HepG2 (cell line): Measurements from ENCODE around the gene CBLB. TPM values are rescaled to one million over a fixed set of nuclear protein-coding genes. Genes with fewer than 3 reads are reported as not detected.
A peak's percentile ranks its signal among the peaks of the same experiment; 100 is the strongest.

ENCODE experiments used
- ATAC-seq: fragments of 200-7000 bp; cut with Tn5 transposase; 3 replicates; pipeline ENCODE4 v1.9.1; 2020; ENCODE audit warnings: mild to moderate bottlenecking, moderate library complexity
- BruUV-seq: library from RNA; stranded (reverse); fragments of 400-500 nt; replicated peaks from 2 replicates; lab custom pipeline; 2021; lab: Mats Ljungman, UMichigan
- CTCF ChIA-PET: fragments of 300-600 bp; formaldehyde crosslinking; extraction: SDS; loops from one replicate; lab custom pipeline; 2021; ENCODE audit warnings: low total read pairs, inconsistent platforms, low intra/inter-chr PET ratio; lab: Yijun Ruan, JAX
- POLR2A ChIA-PET: fragments of 350-600 bp; sonication (Branson Sonifier 250); formaldehyde crosslinking; loops from one replicate; lab custom pipeline; 2020; ENCODE audit warnings: antibody characterized with exemption, inconsistent platforms; lab: Yijun Ruan, JAX
- DNase-seq: peaks from one replicate; pipeline ENCODE4 v3.0.0-alpha.2; 2015; ENCODE audit warnings: low spot score
- FAIRE-seq: peaks from 3 replicates; lab custom pipeline; 2011; peaks lifted over from hg19 to GRCh38; lab: Jason Lieb, UNC
- H2AFZ ChIP-seq: one replicate; pipeline ENCODE4 v1.6.1; 2011; ENCODE audit warnings: low read length, inconsistent platforms
- H3K27ac ChIP-seq: fragments of 300-600 bp; 3 replicates; pipeline ENCODE4 v1.8.0; 2011; ENCODE audit warnings: mixed run types, mild to moderate bottlenecking, mixed read lengths, low read length, inconsistent platforms; ENCODE audit not compliant: insufficient read depth; ENCODE audit errors: extremely low read length
- H3K27me3 ChIP-seq, 2 experiments: fragments of 200-600 bp in 1 of 2; 2 replicates in 1 of 2; 3 replicates in 1 of 2; pipeline versions ENCODE4 v1.6.0 to v1.8.0; 2011; ENCODE audit warnings: low read length in 2 of 2, mild to moderate bottlenecking in 2 of 2, moderate library complexity in 2 of 2, inconsistent platforms in 1 of 2; ENCODE audit not compliant: insufficient read depth in 2 of 2, control insufficient read depth in 1 of 2
- H3K36me3 ChIP-seq, 2 experiments: fragments of 200-600 bp in 1 of 2; replicated peaks in 1 of 2; 2 replicates in 1 of 2; 3 replicates in 1 of 2; pipeline versions ENCODE4 v1.5.1 to v1.8.0; 2011; ENCODE audit warnings: low read length in 2 of 2, inconsistent platforms in 1 of 2; ENCODE audit not compliant: insufficient read depth in 2 of 2, control insufficient read depth in 1 of 2
- H3K4me1 ChIP-seq: 2 replicates; pipeline ENCODE4 v1.5.1; 2012; ENCODE audit warnings: low read length, inconsistent platforms; ENCODE audit not compliant: insufficient read depth
- H3K4me2 ChIP-seq: 2 replicates; pipeline ENCODE4 v1.6.0; 2011; ENCODE audit warnings: low read depth, low read length, inconsistent platforms
- H3K4me3 ChIP-seq, 3 experiments: fragments of 200-600 bp in 1 of 3; sonication (generic), shearing (Covaris generic) in 1 of 3; replicated peaks in 1 of 3; 2 replicates each; pipeline ENCODE4 v1.5.1; 2011 to 2016; ENCODE audit warnings: low read length in 3 of 3, inconsistent platforms in 2 of 3, low read depth in 2 of 3, mild to moderate bottlenecking in 2 of 3, control low read depth in 1 of 3, mixed read lengths in 1 of 3; ENCODE audit not compliant: insufficient read depth in 1 of 3
- H3K79me2 ChIP-seq: one replicate; pipeline ENCODE4 v1.6.1; 2011; ENCODE audit warnings: low read length, inconsistent platforms; ENCODE audit not compliant: insufficient read depth
- H3K9ac ChIP-seq: 2 replicates; pipeline ENCODE4 v1.6.0; 2011; ENCODE audit warnings: mild to moderate bottlenecking, low read depth, low read length, inconsistent platforms; ENCODE audit not compliant: insufficient read depth
- H3K9me3 ChIP-seq: 2 replicates; pipeline ENCODE4 v1.5.1; 2012; ENCODE audit warnings: mild to moderate bottlenecking, low read length
- H4K20me1 ChIP-seq: 2 replicates; pipeline ENCODE4 v1.6.0; 2011; ENCODE audit warnings: inconsistent platforms, mild to moderate bottlenecking, low read length, moderate library complexity; ENCODE audit not compliant: insufficient read depth
- ATF4 ChIP-seq, 2 experiments: fragments of 450-650 bp in 1 of 2; sonication (generic) in 1 of 2; formaldehyde crosslinking; IDR thresholded peaks; 2 replicates each; pipeline versions ENCODE4 v1.5.0 to v1.8.0; 2020 to 2022; ENCODE audit warnings: mild to moderate bottlenecking in 1 of 2, missing genetic modification reagents in 1 of 2
- ATF7 ChIP-seq, 2 experiments: fragments of 450-650 bp in 1 of 2; sonication (generic) in 1 of 2; formaldehyde crosslinking in 1 of 2; IDR thresholded peaks; 2 replicates each; pipeline versions ENCODE4 v1.4.0 to v1.6.1; 2016 to 2020; ENCODE audit warnings: antibody characterized with exemption in 1 of 2, mild to moderate bottlenecking in 1 of 2, missing genetic modification reagents in 1 of 2
- ELF3 ChIP-seq: IDR thresholded peaks from 2 replicates; pipeline ENCODE4 v1.6.1; 2016; ENCODE audit warnings: missing genetic modification reagents, missing compliant biosample characterization
- PAWR ChIP-seq: sonication (generic); formaldehyde crosslinking; IDR thresholded peaks from 2 replicates; pipeline ENCODE4 v1.4.0; 2020; ENCODE audit warnings: missing genetic modification reagents, mild to moderate bottlenecking, borderline replicate concordance
- RAD51 ChIP-seq: fragments of 450-650 bp; IDR thresholded peaks from 2 replicates; pipeline ENCODE4 v1.6.1; 2016; ENCODE audit warnings: borderline replicate concordance
- SNRNP70 ChIP-seq: fragments of 200-400 bp; formaldehyde crosslinking; IDR thresholded peaks from 2 replicates; pipeline ENCODE4 v1.6.1; 2017; ENCODE audit warnings: mild to moderate bottlenecking, low read depth, low read length, moderate library complexity
- SRSF9 ChIP-seq: fragments of 200-400 bp; formaldehyde crosslinking; IDR thresholded peaks from 2 replicates; pipeline ENCODE4 v1.6.1; 2018; ENCODE audit warnings: borderline replicate concordance, mild to moderate bottlenecking, low read depth, low read length; ENCODE audit not compliant: insufficient read depth, poor library complexity, severe bottlenecking
- STAT5B ChIP-seq: sonication (generic); formaldehyde crosslinking; IDR thresholded peaks from 2 replicates; pipeline ENCODE4 v1.4.0; 2020; ENCODE audit warnings: missing genetic modification reagents
- ZNF292 ChIP-seq: sonication (generic); formaldehyde crosslinking; IDR thresholded peaks from 2 replicates; pipeline ENCODE4 v1.8.1; 2022; ENCODE audit warnings: mild to moderate bottlenecking, low read depth, missing genetic modification reagents, borderline replicate concordance
- WGBS: methylation state at CpG from one replicate; pipeline ENCODE4 v1.1.6; 2017; ENCODE audit warnings: low lambda C conversion rate; 5-methylcytosine and 5-hydroxymethylcytosine counted together
- in situ Hi-C: cut with HindIII; loops from 2 replicates; pipeline ENCODE4 v1.10.0; 2017; ENCODE audit warnings: low pct_unique_long_range_greater_than_20kb; ENCODE audit not compliant: extremely low pct_ligation_motif_present
- intact Hi-C: fragments of 100-400 bp; cut with micrococcal nuclease; formaldehyde crosslinking; loops from one replicate; pipeline ENCODE4 v1.10.0; 2022; ENCODE audit not compliant: unreplicated experiment
- polyA plus RNA-seq, 8 experiments: library from polyadenylated mRNA; depleted of rRNA in 3 of 8; stranded (reverse) in 7 of 8; unstranded in 1 of 8; fragments of >200 nt; fragmentation: Illumina TruSeq in 4 of 8; extraction: Trizol in 4 of 8; gene quantifications; 2 replicates each; pipeline versions ENCODE4 v1.2.1 to v1.2.3, GENCODE V29; 2011 to 2016; ENCODE audit warnings: low read depth in 4 of 8, missing spikeins in 1 of 8, mixed read lengths in 1 of 8; ENCODE audit not compliant: insufficient read depth in 1 of 8
- total RNA-seq, 5 experiments: library from RNA; depleted of rRNA; stranded (reverse); fragments of >200 nt; fragmentation: Illumina TruSeq; extraction: Trizol; gene quantifications; 2 replicates each; pipeline ENCODE4 v1.2.3, GENCODE V29; 2016; ENCODE audit warnings: low read depth in 1 of 5

The CBLB gene
- total and polyA plus RNA-seq, 2 of the 13 experiments (the other 11 are each of a cell fraction or from before 2014, with no cell fraction given): 9.8 to 16.4 TPM

GRCh38 chr3:105866656-105867653, 1.9 kb downstream of the CBLB start (continued):
- TF ChIP-seq ZNF292 (no peak), PAWR (CRISPR knock-in tag) (no peak), ELF3 (CRISPR knock-in tag) (peak; percentile 30), STAT5B (no peak), SRSF9 (no peak)
- TF ChIP-seq, all 625 proteins: peak for 50

- no peak for DNase-seq
- TF ChIP-seq SNRNP70 (no peak), RAD51 (no peak), ATF7 (IDR thresholded peaks at IDR 0.05) (peak; percentile 58), ATF7 (CRISPR knock-in tag; IDR thresholded peaks at IDR 0.05) (no peak), ATF4 (CRISPR knock-in tag; IDR thresholded peaks at IDR 0.05) (0 out of 4 replicates have a peak, but pooled peaks of 1 of the 2 experiments have one; percentile 29)
- TF ChIP-seq, all 625 proteins: peak for 2
- BruUV-seq: no TSS peak
- Histone ChIP-seq H3K27me3 (no peaks in the 10 kb centered on the region; a peak in 1 of 5 replicates), H4K20me1 (peaks cover 19% of the 10 kb centered on the region), H3K9me3 (no peaks in the 10 kb centered on the region), H3K4me1 (peaks cover 62% of the 10 kb centered on the region), H3K4me3 (peak overlapping the region; percentile 2 to 94 (median 6); a peak in 4 of 6 replicates), H3K36me3 (peaks cover 4 to 19% of the 10 kb centered on the region in 2 experiments; a peak in 3 of 5 replicates), H3K79me2 (peaks cover 64% of the 10 kb centered on the region), H3K9ac (no peak overlapping the region), H3K4me2 (peak overlapping the region; percentile 79), H2AFZ (no peak overlapping the region), H3K27ac (peak overlapping the region; percentile 88)
- POLR2A ChIA-PET: no interaction called here
- FAIRE-seq: no peak
- no peak for ATAC-seq
- intact Hi-C loops (loop anchor here (5.0 to 10.0 kb wide), 4 partner anchors 39 to 291 kb away; no protein-coding TSS in a partner anchor), in situ Hi-C loops (no loop called here)
- CTCF ChIA-PET: no interaction called here
- WGBS: 100% methylated on average over 1 of the region's 1 CpG
Measured at GRCh38 chr3:105865867-105866350, 2.9 kb downstream of the CBLB start.
